K562 (cell line): ENCODE results near the gene PATL2. TPM values are rescaled to one million over a fixed set of nuclear protein-coding genes. Genes with fewer than 3 reads are reported as not detected.

Experiments
- CUX1 ChIP-seq: fragments of 200-800 bp; sonication (Bioruptor generic); IDR thresholded peaks from 2 replicates; pipeline ENCODE4 v1.6.1; 2016; ENCODE audit warnings: missing genetic modification characterization, missing compliant biosample characterization
- ELF1 ChIP-seq: fragments of 200-800 bp; sonication (Bioruptor generic); IDR thresholded peaks from 2 replicates; pipeline ENCODE4 v1.6.1; 2016; ENCODE audit warnings: missing genetic modification characterization, missing compliant biosample characterization
- HCFC1 ChIP-seq: IDR thresholded peaks from 2 replicates; pipeline ENCODE4 v1.6.1; 2012; ENCODE audit warnings: low read depth, low read length, improper control_type of control experiment
- ILF3 ChIP-seq: fragments of 450-650 bp; IDR thresholded peaks from 2 replicates; pipeline ENCODE4 v1.6.1; 2018; ENCODE audit warnings: antibody characterized with exemption, mild to moderate bottlenecking, moderate library complexity, borderline replicate concordance
- SPI1 ChIP-seq: IDR thresholded peaks from 2 replicates; pipeline ENCODE4 v1.6.1; 2011; ENCODE audit warnings: low read depth, low read length, control low read depth, borderline replicate concordance
- ZBTB8A ChIP-seq: fragments of 450-650 bp; IDR thresholded peaks from 2 replicates; pipeline ENCODE4 v1.6.1; 2018; ENCODE audit warnings: mild to moderate bottlenecking, moderate library complexity; ENCODE audit not compliant: partially characterized antibody
- ZNF121 ChIP-seq: sonication (generic); formaldehyde crosslinking; conservative IDR thresholded peaks from 2 replicates; pipeline ENCODE4 v1.8.0; 2022; ENCODE audit warnings: missing genetic modification reagents
- polyA plus RNA-seq, 8 experiments: library from polyadenylated mRNA; depleted of rRNA in 4 of 8; stranded (reverse) in 5 of 8; unstranded in 3 of 8; fragments of >200 nt; fragmentation: Nextera tagmentation in 2 of 8; fragmentation: Illumina TruSeq in 1 of 8; extraction: Ambion mirVana in 2 of 8; extraction: Trizol in 1 of 8; gene quantifications; 2 replicates each; pipeline versions ENCODE4 v1.2.1 to v1.2.3, GENCODE V29; 2011 to 2014; ENCODE audit warnings: inconsistent platforms in 1 of 8, missing spikeins in 1 of 8
- total RNA-seq, 7 experiments: library from RNA; depleted of rRNA in 6 of 7; stranded (reverse); fragments of >200 nt in 6 of 7; fragmentation: Illumina TruSeq in 2 of 7; extraction: Trizol in 2 of 7; gene quantifications; 2 replicates each; pipeline versions ENCODE4 v1.2.1 to v1.2.3, GENCODE V29; 2011 to 2021; ENCODE audit warnings: low replicate concordance in 1 of 7
- TF ChIP-seq, protein P1 (sequence below), 2 experiments: fragments of 450-650 bp in 1 of 2; sonication (generic) in 1 of 2; formaldehyde crosslinking; conservative IDR thresholded peaks; 2 replicates each; pipeline versions ENCODE4 v1.4.0 to v1.8.1; 2020 to 2022; ENCODE audit warnings: mild to moderate bottlenecking in 1 of 2, missing genetic modification reagents in 1 of 2

Gene PATL2
- total and polyA plus RNA-seq, 9 of the 15 experiments (the other 6 are each of a cell fraction or from before 2014, with no cell fraction given) = 0.42 to 1.1 (median 0.86) TPM

DNA sequence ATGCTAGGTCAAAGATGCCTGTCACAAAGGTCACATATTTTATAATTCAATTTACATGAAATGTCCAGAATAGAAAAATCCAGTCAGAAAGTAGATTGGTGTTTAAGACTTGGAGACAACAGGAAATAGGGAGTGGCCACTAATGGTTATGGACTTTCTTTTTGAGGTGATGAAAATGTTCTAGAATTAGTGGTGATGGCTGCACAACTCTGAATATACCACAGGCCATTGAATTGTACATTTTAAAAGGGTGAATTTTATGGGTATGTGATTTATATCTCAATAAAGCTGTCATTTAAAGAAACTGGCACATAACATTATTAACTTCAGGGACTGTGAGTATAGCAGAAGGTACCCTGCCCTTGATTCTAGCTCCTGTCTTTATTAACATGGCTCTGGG is 63.5 kb downstream of the PATL2 start (continued):
- TF ChIP-seq CUX1 (CRISPR knock-in tag) = no peak
- TF ChIP-seq SPI1 = no peak
- TF ChIP-seq, protein P1, sequence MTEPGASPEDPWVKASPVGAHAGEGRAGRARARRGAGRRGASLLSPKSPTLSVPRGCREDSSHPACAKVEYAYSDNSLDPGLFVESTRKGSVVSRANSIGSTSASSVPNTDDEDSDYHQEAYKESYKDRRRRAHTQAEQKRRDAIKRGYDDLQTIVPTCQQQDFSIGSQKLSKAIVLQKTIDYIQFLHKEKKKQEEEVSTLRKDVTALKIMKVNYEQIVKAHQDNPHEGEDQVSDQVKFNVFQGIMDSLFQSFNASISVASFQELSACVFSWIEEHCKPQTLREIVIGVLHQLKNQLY (CRISPR knock-in tag; conservative IDR thresholded peaks at IDR 0.05) = no peak
- TF ChIP-seq ELF1 (tag) = no peak
- no peak for TF ChIP-seq ILF3
- no peak for TF ChIP-seq ZBTB8A
- no peak for TF ChIP-seq ZNF121 (CRISPR knock-in tag)
- TF ChIP-seq HCFC1 = no peak
